Upper lobe of right lung (tissue), 1 donor: Measurements from ENCODE around the gene PTGR3. TPM values are rescaled to one million over a fixed set of nuclear protein-coding genes. Genes with fewer than 3 reads are reported as not detected.
A peak's percentile ranks its signal among the peaks of the same experiment; 100 is the strongest.

Experiments used
- ATAC-seq: fragments of 200-7000 bp; cut with Tn5 transposase; one replicate; pipeline ENCODE4 v1.9.1; 2020; ENCODE audit warnings: mild to moderate bottlenecking, moderate library complexity
- DNase-seq: peaks from one replicate; pipeline ENCODE4 v3.0.0-alpha.2; 2020
- H3K27ac ChIP-seq: fragments of 200-600 bp; one replicate; pipeline ENCODE4 v1.8.0; 2022
- H3K27me3 ChIP-seq: fragments of 200-600 bp; one replicate; pipeline ENCODE4 v1.8.0; 2022; ENCODE audit warnings: mild to moderate bottlenecking
- H3K36me3 ChIP-seq: fragments of 200-600 bp; one replicate; pipeline ENCODE4 v1.8.0; 2022
- H3K4me1 ChIP-seq: fragments of 200-600 bp; one replicate; pipeline ENCODE4 v1.8.0; 2022
- H3K4me3 ChIP-seq: fragments of 200-600 bp; one replicate; pipeline ENCODE4 v1.8.0; 2022; ENCODE audit warnings: mild to moderate bottlenecking
- H3K9me3 ChIP-seq: fragments of 200-600 bp; one replicate; pipeline ENCODE4 v1.8.0; 2022
- intact Hi-C: fragments of 100-400 bp; cut with DNase I; formaldehyde crosslinking; loops from one replicate; pipeline ENCODE4 v1.11.0; 2022
- total RNA-seq: library from RNA; stranded (reverse); fragmentation: NEBNext Ultra II Directional; extraction: Animal tissue kit (Norgen Biotek cat#: 25700); gene quantifications from one replicate; pipeline ENCODE4 v1.2.1, GENCODE V29; 2021
- TF ChIP-seq, protein P1 (sequence below): fragments of 200-600 bp; IDR thresholded peaks from one replicate; pipeline ENCODE4 v1.8.0; 2022; ENCODE audit warnings: antibody characterized with exemption
- donor health status: DM: no; HTN: yes; CAD: no; lungs with severe emphysema.

The PTGR3 gene
- total RNA-seq, 1 donor from 2014 or later, result 27.7 TPM

DNA sequence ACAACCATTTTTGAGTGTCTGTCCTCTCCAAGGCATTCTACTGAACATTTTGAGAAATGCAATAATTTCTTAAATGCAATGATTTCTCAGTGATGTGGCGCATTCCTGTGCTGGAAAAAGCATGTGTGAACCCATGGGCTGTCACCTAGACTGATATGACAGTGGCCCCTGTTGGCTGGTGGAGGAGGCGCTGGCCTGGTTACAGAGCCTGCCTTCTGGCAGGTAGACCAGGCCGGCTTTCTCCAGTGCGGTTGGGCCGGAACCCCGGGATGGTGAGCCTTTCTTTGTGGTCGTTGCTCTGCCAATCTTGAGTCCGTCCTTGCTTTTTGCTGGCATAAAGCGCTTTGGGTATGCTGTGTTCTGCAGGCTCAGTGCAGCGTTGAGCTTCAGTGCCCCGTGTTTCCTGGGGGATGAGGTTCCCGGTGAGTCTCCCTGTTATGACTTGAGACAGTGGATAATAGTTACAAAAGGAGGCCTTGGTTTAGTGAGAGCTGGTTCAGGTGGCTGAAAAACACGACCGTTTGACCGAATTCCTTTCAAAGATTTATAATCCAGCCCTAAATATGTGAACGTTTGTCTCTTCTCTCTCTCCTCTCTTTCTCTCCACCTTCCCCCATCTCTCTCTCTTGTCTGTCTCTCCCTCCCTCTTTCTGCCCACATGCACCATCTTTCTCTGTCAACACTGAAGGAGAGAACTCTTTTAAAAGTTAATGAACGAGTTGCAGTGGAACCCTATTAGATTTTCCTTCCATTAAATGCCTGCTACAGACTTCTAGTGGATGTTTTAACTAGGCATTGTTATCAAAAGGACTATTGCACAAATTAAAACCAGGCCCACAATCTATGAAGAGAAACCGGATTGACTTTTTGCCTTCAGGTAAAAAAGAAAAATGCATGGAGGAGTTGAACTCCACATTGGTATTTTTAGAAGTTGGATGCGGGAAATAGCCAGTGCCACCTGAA, 35.7 kb upstream of the PTGR3 start:
- intact Hi-C loops, result no loop called here
- no peak for DNase-seq
- ATAC-seq, result peak; percentile 21

DNA sequence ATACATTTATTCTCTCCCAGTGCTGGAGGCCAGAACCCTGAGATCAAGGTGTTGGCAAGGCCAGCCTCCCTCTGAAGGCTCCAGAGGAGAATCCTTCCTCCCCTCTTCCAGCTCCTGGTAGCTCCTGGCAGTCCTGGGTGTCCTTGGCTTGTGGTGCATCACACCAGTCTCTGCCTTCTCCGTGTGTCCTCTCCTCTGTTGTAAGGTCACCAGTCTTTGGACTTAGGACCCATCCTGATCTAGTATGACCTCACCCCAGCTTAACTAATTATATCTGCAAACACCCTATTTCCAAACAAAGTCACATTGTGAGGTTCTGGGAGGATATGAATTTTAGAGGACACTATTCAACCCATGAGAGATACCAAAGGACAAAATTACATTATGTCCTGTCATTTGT, 32.8 kb upstream of the PTGR3 start:
- Histone ChIP-seq H3K36me3 (no peaks in the 10 kb centered on the region), H3K9me3 (no peaks in the 10 kb centered on the region), H3K4me1 (peaks cover 3% of the 10 kb centered on the region), H3K27ac (no peak overlapping the region), H3K27me3 (no peaks in the 10 kb centered on the region), H3K4me3 (no peak overlapping the region)
- TF ChIP-seq, protein P1, sequence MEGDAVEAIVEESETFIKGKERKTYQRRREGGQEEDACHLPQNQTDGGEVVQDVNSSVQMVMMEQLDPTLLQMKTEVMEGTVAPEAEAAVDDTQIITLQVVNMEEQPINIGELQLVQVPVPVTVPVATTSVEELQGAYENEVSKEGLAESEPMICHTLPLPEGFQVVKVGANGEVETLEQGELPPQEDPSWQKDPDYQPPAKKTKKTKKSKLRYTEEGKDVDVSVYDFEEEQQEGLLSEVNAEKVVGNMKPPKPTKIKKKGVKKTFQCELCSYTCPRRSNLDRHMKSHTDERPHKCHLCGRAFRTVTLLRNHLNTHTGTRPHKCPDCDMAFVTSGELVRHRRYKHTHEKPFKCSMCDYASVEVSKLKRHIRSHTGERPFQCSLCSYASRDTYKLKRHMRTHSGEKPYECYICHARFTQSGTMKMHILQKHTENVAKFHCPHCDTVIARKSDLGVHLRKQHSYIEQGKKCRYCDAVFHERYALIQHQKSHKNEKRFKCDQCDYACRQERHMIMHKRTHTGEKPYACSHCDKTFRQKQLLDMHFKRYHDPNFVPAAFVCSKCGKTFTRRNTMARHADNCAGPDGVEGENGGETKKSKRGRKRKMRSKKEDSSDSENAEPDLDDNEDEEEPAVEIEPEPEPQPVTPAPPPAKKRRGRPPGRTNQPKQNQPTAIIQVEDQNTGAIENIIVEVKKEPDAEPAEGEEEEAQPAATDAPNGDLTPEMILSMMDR, result no peak
- DNase-seq (no peak), ATAC-seq (no peak)
- intact Hi-C loops, result no loop called here

More for the DNA sequence above, 35.7 kb upstream of the PTGR3 start:
- Histone ChIP-seq H3K36me3 (no peaks in the 10 kb centered on the region), H3K27me3 (no peaks in the 10 kb centered on the region), H3K27ac (no peak overlapping the region), H3K9me3 (no peaks in the 10 kb centered on the region), H3K4me3 (no peak overlapping the region), H3K4me1 (peaks cover 17% of the 10 kb centered on the region)
- TF ChIP-seq, protein P1, result peak; percentile 26

DNA sequence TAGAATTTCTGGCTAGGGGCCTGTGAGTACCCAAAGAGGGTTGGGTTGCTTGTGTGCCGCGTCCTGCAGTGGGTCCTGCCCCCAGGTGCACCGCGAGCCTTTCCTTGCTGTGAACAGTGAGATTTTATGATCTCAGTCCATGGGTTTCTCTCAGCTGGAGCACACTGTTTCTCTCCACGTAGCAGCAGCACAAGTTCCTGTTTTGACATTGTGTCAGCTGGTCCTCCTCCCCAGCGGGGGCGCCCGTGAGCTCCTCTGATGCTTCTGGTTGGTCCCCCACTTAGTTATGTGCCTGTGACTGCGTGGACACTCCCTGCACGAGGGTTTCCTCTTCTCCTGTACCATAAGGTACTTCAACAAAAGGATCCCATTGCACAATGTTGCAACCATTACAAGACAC, 31.5 kb upstream of the PTGR3 start:
- no peak overlapping the region for H3K4me3 ChIP-seq
- H3K27me3 ChIP-seq, result no peaks in the 10 kb centered on the region
- H3K36me3 ChIP-seq, result no peaks in the 10 kb centered on the region
- H3K9me3 ChIP-seq, result no peaks in the 10 kb centered on the region
- no peak for DNase-seq
- H3K4me1 ChIP-seq, result no peaks in the 10 kb centered on the region
- H3K27ac ChIP-seq, result no peak overlapping the region
- ATAC-seq, result peak; percentile 18
- TF ChIP-seq, protein P1, result no peak
- intact Hi-C loops, result no loop called here

DNA sequence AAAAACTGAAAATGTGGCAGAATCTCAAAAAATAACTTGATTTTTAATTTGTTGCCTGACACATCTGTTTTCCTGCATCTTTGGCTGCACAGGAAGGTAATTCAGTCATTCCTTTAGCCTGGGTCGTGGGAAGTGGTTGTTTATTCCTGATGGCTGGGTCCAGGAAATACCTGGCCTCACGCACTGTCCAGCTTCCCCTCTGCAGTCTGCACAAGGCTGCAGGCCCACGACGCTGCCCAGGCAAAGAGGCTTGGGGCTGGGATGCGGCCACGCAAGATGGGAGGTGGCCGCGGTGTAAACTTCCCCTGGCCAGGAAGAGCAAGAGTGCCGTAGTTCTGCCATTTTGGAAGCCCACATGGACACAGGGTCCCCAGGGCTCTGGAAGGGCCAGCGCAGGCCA, 29.8 kb upstream of the PTGR3 start:
- Histone ChIP-seq H3K36me3 (no peaks in the 10 kb centered on the region), H3K4me1 (no peaks in the 10 kb centered on the region), H3K27me3 (no peaks in the 10 kb centered on the region), H3K27ac (no peak overlapping the region), H3K9me3 (no peaks in the 10 kb centered on the region), H3K4me3 (no peak overlapping the region)
- intact Hi-C loops, result no loop called here
- TF ChIP-seq, protein P1, result no peak
- DNase-seq (no peak), ATAC-seq (no peak)

DNA sequence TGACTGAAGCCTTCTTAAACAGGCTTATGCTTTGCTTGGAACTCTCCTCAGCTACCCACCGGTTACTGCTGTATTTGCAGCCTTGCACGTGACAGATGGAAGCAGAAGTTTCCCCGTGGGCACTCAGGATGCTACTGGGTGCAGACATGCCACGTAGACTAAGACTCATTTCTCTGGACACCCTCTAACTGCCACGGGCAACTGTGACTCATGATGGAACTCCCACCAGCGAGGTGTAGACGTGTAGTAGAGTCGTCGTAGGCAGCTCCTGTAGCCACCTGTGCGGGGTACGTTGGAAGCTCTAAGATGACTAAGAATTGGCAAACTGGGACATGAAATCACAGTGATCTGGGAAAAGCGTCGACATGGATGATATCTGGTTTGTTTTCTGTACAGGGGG, 29.2 kb upstream of the PTGR3 start:
- DNase-seq (no peak), ATAC-seq (no peak)
- Histone ChIP-seq H3K4me1 (no peaks in the 10 kb centered on the region), H3K36me3 (no peaks in the 10 kb centered on the region), H3K4me3 (no peak overlapping the region), H3K27ac (no peak overlapping the region), H3K9me3 (no peaks in the 10 kb centered on the region), H3K27me3 (no peaks in the 10 kb centered on the region)
- intact Hi-C loops, result no loop called here
- TF ChIP-seq, protein P1, result no peak
